Upper lobe of left lung (tissue), 6 donors: ENCODE results near the gene ATP6V0E2. TPM values are rescaled to one million over a fixed set of nuclear protein-coding genes. Genes with fewer than 3 reads are reported as not detected.

Source experiments
- ATAC-seq, 2 donors: fragments of 200-7000 bp; cut with Tn5 transposase; one replicate each; pipeline ENCODE4 v1.9.1; 2022; ENCODE audit warnings: mild to moderate bottlenecking in 2 of 2, moderate library complexity in 2 of 2; ENCODE audit not compliant: low FRiP score in 2 of 2
- DNase-seq, 2 donors: peaks; one replicate each; pipeline ENCODE4 v3.0.0-alpha.2; 2019 to 2020
- H3K27ac ChIP-seq, 4 donors: fragments of 200-600 bp; sonication (generic); one replicate each; pipeline ENCODE4 v1.5.1; 2016 to 2019
- H3K27me3 ChIP-seq, 4 donors: fragments of 200-600 bp; sonication (generic); one replicate each; pipeline ENCODE4 v1.5.1; 2017 to 2019
- H3K36me3 ChIP-seq, 4 donors: fragments of 200-600 bp; sonication (generic); one replicate each; pipeline ENCODE4 v1.5.1; 2016 to 2019
- H3K4me1 ChIP-seq, 4 donors: fragments of 200-600 bp; sonication (generic); one replicate each; pipeline ENCODE4 v1.5.1; 2018 to 2019
- H3K4me3 ChIP-seq, 4 donors: fragments of 200-600 bp; sonication (generic); one replicate each; pipeline ENCODE4 v1.5.1; 2017 to 2019; ENCODE audit warnings: mild to moderate bottlenecking in 2 of 4, moderate library complexity in 1 of 4
- H3K9me3 ChIP-seq, 4 donors: fragments of 200-600 bp; sonication (generic); one replicate each; pipeline ENCODE4 v1.5.1; 2018 to 2019
- EP300 ChIP-seq, 4 donors: sonication (generic); formaldehyde crosslinking; IDR thresholded peaks; one replicate each; pipeline ENCODE4 v1.5.1; 2017; ENCODE audit warnings: antibody characterized with exemption in 4 of 4, control low read depth in 2 of 4
- POLR2A ChIP-seq, 4 donors: fragments of 450-650 bp; IDR thresholded peaks; one replicate each; pipeline ENCODE4 v1.5.1; 2016 to 2017; ENCODE audit warnings: antibody characterized with exemption in 4 of 4, mild to moderate bottlenecking in 2 of 4
- POLR2AphosphoS5 ChIP-seq, 2 donors: sonication (generic); formaldehyde crosslinking; IDR thresholded peaks; one replicate each; pipeline ENCODE4 v1.5.1; 2017; ENCODE audit warnings: antibody characterized with exemption in 2 of 2
- WGBS, 2 donors: methylation state at CpG; one replicate each; pipeline ENCODE4 v1.1.5; 2017 to 2018; 5-methylcytosine and 5-hydroxymethylcytosine counted together
- total RNA-seq, 6 donors: library from RNA; depleted of rRNA in 4 of 6; stranded (reverse); fragments of >200 nt in 4 of 6; gene quantifications; one replicate each; pipeline versions ENCODE4 v1.1.0 to v1.2.1, GENCODE V29; 2016 to 2021
- TF ChIP-seq, protein P1 (sequence below), 6 experiments: fragments of 450-650 bp in 4 of 6; fragments of 200-600 bp in 2 of 6; sonication (generic) in 2 of 6; IDR thresholded peaks; one replicate each; pipeline ENCODE4 v1.5.1; 2016 to 2019; ENCODE audit warnings: antibody characterized with exemption in 6 of 6
- donor health status: DM: no; HTN: no; CAD: no; lungs with moderate emphysema.
- donor health status: DM: no; HTN: yes; CAD: no; lungs with severe emphysema.

The ATP6V0E2 gene
- total RNA-seq, 6 donors from 2014 or later = 5.2 to 34.1 (median 25.2) TPM

- peak; percentile 72 to 88 for ATAC-seq
- Histone ChIP-seq H3K27ac (peak overlapping the region; percentile 79 to 89 (median 81)), H3K36me3 (peaks cover 0 to 5% (median 0%) of the 10 kb centered on the region in 4 donors), H3K4me1 (peaks cover 12 to 20% (median 16%) of the 10 kb centered on the region in 4 donors), H3K4me3 (peak overlapping the region; percentile 61 to 84 (median 67)), H3K27me3 (no peaks in the 10 kb centered on the region), H3K9me3 (no peaks in the 10 kb centered on the region)
- TF ChIP-seq POLR2A (IDR thresholded peaks at IDR 0.05) (peak in 1 of 4 donors; percentile 27), POLR2AphosphoS5 (IDR thresholded peaks at IDR 0.05) (peak; percentile 40 to 48), EP300 (IDR thresholded peaks at IDR 0.05) (no peak)
- TF ChIP-seq, protein P1, sequence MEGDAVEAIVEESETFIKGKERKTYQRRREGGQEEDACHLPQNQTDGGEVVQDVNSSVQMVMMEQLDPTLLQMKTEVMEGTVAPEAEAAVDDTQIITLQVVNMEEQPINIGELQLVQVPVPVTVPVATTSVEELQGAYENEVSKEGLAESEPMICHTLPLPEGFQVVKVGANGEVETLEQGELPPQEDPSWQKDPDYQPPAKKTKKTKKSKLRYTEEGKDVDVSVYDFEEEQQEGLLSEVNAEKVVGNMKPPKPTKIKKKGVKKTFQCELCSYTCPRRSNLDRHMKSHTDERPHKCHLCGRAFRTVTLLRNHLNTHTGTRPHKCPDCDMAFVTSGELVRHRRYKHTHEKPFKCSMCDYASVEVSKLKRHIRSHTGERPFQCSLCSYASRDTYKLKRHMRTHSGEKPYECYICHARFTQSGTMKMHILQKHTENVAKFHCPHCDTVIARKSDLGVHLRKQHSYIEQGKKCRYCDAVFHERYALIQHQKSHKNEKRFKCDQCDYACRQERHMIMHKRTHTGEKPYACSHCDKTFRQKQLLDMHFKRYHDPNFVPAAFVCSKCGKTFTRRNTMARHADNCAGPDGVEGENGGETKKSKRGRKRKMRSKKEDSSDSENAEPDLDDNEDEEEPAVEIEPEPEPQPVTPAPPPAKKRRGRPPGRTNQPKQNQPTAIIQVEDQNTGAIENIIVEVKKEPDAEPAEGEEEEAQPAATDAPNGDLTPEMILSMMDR (IDR thresholded peaks at IDR 0.05) = peak in 2 of 6 experiments; percentile 23 to 36
- DNase-seq = peak in 1 of 2 donors; percentile 85
- 19 to 23% methylated on average over 13 of the region's 13 CpGs for WGBS, 2 donors
Measured at GRCh38 chr7:149872419-149873073, 1.2 kb upstream of the ATP6V0E2 start.

DNA sequence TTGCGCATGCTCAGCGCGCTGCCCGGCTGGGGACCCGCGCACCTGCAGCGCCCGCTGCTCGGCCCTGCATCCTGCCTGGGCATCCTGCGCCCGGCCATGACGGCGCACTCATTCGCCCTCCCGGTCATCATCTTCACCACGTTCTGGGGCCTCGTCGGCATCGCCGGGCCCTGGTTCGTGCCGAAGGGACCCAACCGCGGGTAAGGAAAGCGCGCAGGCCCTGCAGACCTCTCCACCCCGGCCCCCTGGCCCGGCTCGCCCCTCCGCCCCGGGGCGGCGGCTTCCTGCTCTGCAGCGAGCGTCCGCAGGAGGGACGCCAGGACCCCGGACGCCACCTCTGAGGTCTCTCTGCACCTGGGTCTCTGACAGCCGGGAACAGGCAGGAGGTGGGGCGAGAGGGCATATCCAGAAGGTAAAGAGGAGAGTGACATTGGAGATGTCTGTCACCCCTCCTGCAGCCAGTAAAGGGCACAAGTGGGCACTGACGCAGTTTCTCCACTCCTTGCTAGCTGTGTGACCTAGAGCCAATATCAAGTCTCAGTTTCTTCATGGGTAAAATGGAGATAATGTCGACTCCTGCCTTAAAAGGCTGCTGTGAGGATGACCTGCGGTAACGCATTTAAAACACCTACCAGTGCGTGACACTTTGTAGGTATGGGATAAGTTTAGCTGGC is 338 bp downstream of the ATP6V0E2 start:
- peak overlapping the region in 2 of 4 donors; percentile 79 to 82 for H3K27ac ChIP-seq
- DNase-seq (no peak), ATAC-seq (peak in 1 of 2 donors; percentile 16)
- no peaks in the 10 kb centered on the region for H3K9me3 ChIP-seq
- WGBS, 2 donors = 10 to 26% methylated on average over 13 to 39 of the region's 46 CpGs
- TF ChIP-seq POLR2A (IDR thresholded peaks at IDR 0.05) (peak in 1 of 4 donors; percentile 38), POLR2AphosphoS5 (IDR thresholded peaks at IDR 0.05) (no peak)
- TF ChIP-seq, protein P1 (IDR thresholded peaks at IDR 0.05) = peak in 1 of 6 experiments; percentile 3
- H3K4me3 ChIP-seq = peak overlapping the region; percentile 61 to 84 (median 67)
- H3K27me3 ChIP-seq = no peaks in the 10 kb centered on the region
- peaks cover 0 to 5% (median 0%) of the 10 kb centered on the region in 4 donors for H3K36me3 ChIP-seq
- peaks cover 12 to 20% (median 16%) of the 10 kb centered on the region in 4 donors for H3K4me1 ChIP-seq

DNA sequence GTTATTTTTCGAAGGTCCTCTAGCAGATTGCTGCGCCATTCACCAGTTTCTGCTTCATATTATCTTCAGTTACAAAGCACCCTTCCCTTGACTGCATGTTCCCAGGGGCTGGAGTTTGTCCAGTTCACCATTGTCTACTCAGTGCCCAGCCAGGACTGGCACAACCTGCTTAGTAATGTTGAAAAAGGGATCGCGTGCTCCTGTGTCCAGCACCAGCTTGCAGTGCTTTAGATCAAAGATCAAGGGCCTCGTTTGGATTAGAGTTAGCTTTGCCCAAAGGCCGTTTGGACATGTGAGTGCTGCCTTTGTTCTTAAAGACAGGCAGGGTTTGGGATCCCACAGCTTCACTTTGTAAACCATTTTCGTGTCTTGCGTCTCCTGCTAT is 867 bp downstream of the ATP6V0E2 start:
- H3K4me1 ChIP-seq = peaks cover 12 to 20% (median 16%) of the 10 kb centered on the region in 4 donors
- peak overlapping the region in 3 of 4 donors; percentile 61 to 69 (median 65) for H3K4me3 ChIP-seq
- no peak overlapping the region for H3K27ac ChIP-seq
- H3K27me3 ChIP-seq = no peaks in the 10 kb centered on the region
- DNase-seq (no peak), ATAC-seq (no peak)
- H3K9me3 ChIP-seq = no peaks in the 10 kb centered on the region
- H3K36me3 ChIP-seq = peaks cover 0 to 9% (median 0%) of the 10 kb centered on the region in 4 donors
- TF ChIP-seq POLR2AphosphoS5 (IDR thresholded peaks at IDR 0.05) (no peak), EP300 (IDR thresholded peaks at IDR 0.05) (no peak), POLR2A (IDR thresholded peaks at IDR 0.05) (no peak)
- TF ChIP-seq, protein P1 (IDR thresholded peaks at IDR 0.05) = no peak
- 70 to 71% methylated on average over 8 of the region's 8 CpGs for WGBS, 2 donors

- Histone ChIP-seq H3K27me3 (no peaks in the 10 kb centered on the region), H3K27ac (no peak overlapping the region), H3K36me3 (peaks cover 0 to 9% (median 0%) of the 10 kb centered on the region in 4 donors), H3K4me1 (peaks cover 12 to 20% (median 17%) of the 10 kb centered on the region in 4 donors), H3K4me3 (no peak overlapping the region), H3K9me3 (no peaks in the 10 kb centered on the region)
- WGBS, 2 donors = 96 to 97% methylated on average over 4 of the region's 4 CpGs
- no peak for ATAC-seq
- TF ChIP-seq EP300 (IDR thresholded peaks at IDR 0.05) (no peak), POLR2A (IDR thresholded peaks at IDR 0.05) (no peak), POLR2AphosphoS5 (IDR thresholded peaks at IDR 0.05) (no peak)
- TF ChIP-seq, protein P1 (IDR thresholded peaks at IDR 0.05) = no peak
- peak in 1 of 2 donors; percentile 19 for DNase-seq
Measured at GRCh38 chr7:149875396-149875795, 1.6 kb downstream of the ATP6V0E2 start.
